HEK293 (cell line): ENCODE measurements around the gene TRAPPC12.

Experiments used
- GLIS1 ChIP-seq: fragments of 450-650 bp; formaldehyde crosslinking; IDR thresholded peaks from 2 replicates; pipeline ENCODE4 v1.5.1; 2016; ENCODE audit warnings: missing biosample characterization, missing genetic modification characterization
- IKZF3 ChIP-seq: fragments of 450-650 bp; IDR thresholded peaks from 2 replicates; pipeline ENCODE4 v1.5.0; 2018; ENCODE audit warnings: missing biosample characterization, mild to moderate bottlenecking, missing genetic modification characterization, moderate library complexity
- KLF1 ChIP-seq: fragments of 450-650 bp; formaldehyde crosslinking; IDR thresholded peaks from 2 replicates; pipeline ENCODE4 v1.5.1; 2016; ENCODE audit warnings: missing biosample characterization, missing genetic modification characterization
- KLF16 ChIP-seq: fragments of 450-650 bp; formaldehyde crosslinking; IDR thresholded peaks from 2 replicates; pipeline ENCODE4 v1.5.1; 2017; ENCODE audit warnings: missing biosample characterization, missing genetic modification characterization
- OVOL3 ChIP-seq: fragments of 450-650 bp; formaldehyde crosslinking; IDR thresholded peaks from 2 replicates; pipeline ENCODE4 v1.5.1; 2016; ENCODE audit warnings: missing biosample characterization, missing genetic modification characterization
- RBAK ChIP-seq: fragments of 450-650 bp; formaldehyde crosslinking; IDR thresholded peaks from 2 replicates; pipeline ENCODE4 v1.5.1; 2016; ENCODE audit warnings: missing biosample characterization, missing genetic modification characterization
- TCF7L2 ChIP-seq: IDR thresholded peaks from 2 replicates; pipeline ENCODE4 v1.6.1; 2011; ENCODE audit warnings: low read depth, mild to moderate bottlenecking, inconsistent platforms, low read length, moderate library complexity, borderline replicate concordance
- ZBTB8A ChIP-seq: fragments of 450-650 bp; formaldehyde crosslinking; IDR thresholded peaks from 2 replicates; pipeline ENCODE4 v1.5.1; 2016; ENCODE audit warnings: missing biosample characterization, missing genetic modification characterization
- ZNF10 ChIP-seq: fragments of 450-650 bp; formaldehyde crosslinking; IDR thresholded peaks from 2 replicates; pipeline ENCODE4 v1.5.1; 2017; ENCODE audit warnings: missing biosample characterization, missing genetic modification characterization
- ZNF121 ChIP-seq: fragments of 450-650 bp; formaldehyde crosslinking; IDR thresholded peaks from 2 replicates; pipeline ENCODE4 v1.5.1; 2016; ENCODE audit warnings: missing biosample characterization, missing genetic modification characterization
- ZNF140 ChIP-seq: fragments of 450-650 bp; formaldehyde crosslinking; IDR thresholded peaks from 2 replicates; pipeline ENCODE4 v1.5.1; 2016; ENCODE audit warnings: missing biosample characterization, missing genetic modification characterization
- ZNF266 ChIP-seq: fragments of 450-650 bp; formaldehyde crosslinking; IDR thresholded peaks from 2 replicates; pipeline ENCODE4 v1.5.1; 2016; ENCODE audit warnings: missing biosample characterization, missing genetic modification characterization, low read depth
- ZNF274 ChIP-seq, 2 experiments: fragments of 200-500 bp in 1 of 2; fragments of 450-650 bp in 1 of 2; sonication (Bioruptor generic) in 1 of 2; formaldehyde crosslinking in 1 of 2; IDR thresholded peaks; 2 replicates each; pipeline versions ENCODE4 v1.5.1 to v1.6.1; 2014 to 2016; ENCODE audit warnings: borderline replicate concordance in 1 of 2, inconsistent platforms in 1 of 2, low read length in 1 of 2, missing biosample characterization in 1 of 2, missing genetic modification characterization in 1 of 2
- ZNF335 ChIP-seq: fragments of 450-650 bp; formaldehyde crosslinking; conservative IDR thresholded peaks from 2 replicates; pipeline ENCODE4 v1.5.1; 2016; ENCODE audit warnings: missing biosample characterization, missing genetic modification characterization
- ZNF362 ChIP-seq: fragments of 450-650 bp; formaldehyde crosslinking; IDR thresholded peaks from 2 replicates; pipeline ENCODE4 v1.5.1; 2016; ENCODE audit warnings: missing biosample characterization, missing genetic modification characterization
- ZNF404 ChIP-seq: fragments of 450-650 bp; formaldehyde crosslinking; IDR thresholded peaks from 2 replicates; pipeline ENCODE4 v1.5.1; 2017; ENCODE audit warnings: missing biosample characterization, missing genetic modification characterization
- ZNF571 ChIP-seq: fragments of 450-650 bp; formaldehyde crosslinking; IDR thresholded peaks from 2 replicates; pipeline ENCODE4 v1.5.0; 2017; ENCODE audit warnings: missing biosample characterization, missing genetic modification characterization
- ZNF645 ChIP-seq: fragments of 450-650 bp; formaldehyde crosslinking; IDR thresholded peaks from 2 replicates; pipeline ENCODE4; 2016; ENCODE audit warnings: missing biosample characterization, missing genetic modification characterization
- ZNF670 ChIP-seq: fragments of 450-650 bp; formaldehyde crosslinking; IDR thresholded peaks from 2 replicates; pipeline ENCODE4 v1.5.1; 2016; ENCODE audit warnings: missing biosample characterization, missing genetic modification characterization, low read depth
- ZNF704 ChIP-seq: fragments of 450-650 bp; formaldehyde crosslinking; IDR thresholded peaks from 2 replicates; pipeline ENCODE4 v1.5.1; 2016; ENCODE audit warnings: missing biosample characterization, missing genetic modification characterization
- ZNF76 ChIP-seq: fragments of 450-650 bp; formaldehyde crosslinking; IDR thresholded peaks from 2 replicates; pipeline ENCODE4; 2016; ENCODE audit warnings: low read depth, missing biosample characterization, missing genetic modification characterization, borderline replicate concordance
- ZNF776 ChIP-seq: fragments of 450-650 bp; formaldehyde crosslinking; IDR thresholded peaks from 2 replicates; pipeline ENCODE4 v1.5.0; 2017; ENCODE audit warnings: missing biosample characterization, missing genetic modification characterization, borderline replicate concordance
- ZNF777 ChIP-seq: fragments of 450-650 bp; formaldehyde crosslinking; IDR thresholded peaks from 2 replicates; pipeline ENCODE4 v1.5.1; 2017; ENCODE audit warnings: missing biosample characterization, missing genetic modification characterization, borderline replicate concordance
- ZSCAN30 ChIP-seq: fragments of 450-650 bp; IDR thresholded peaks from 2 replicates; pipeline ENCODE4 v1.5.1; 2018; ENCODE audit warnings: missing biosample characterization, mild to moderate bottlenecking, missing genetic modification characterization, moderate library complexity
- TF ChIP-seq, protein P1 (sequence below): fragments of 450-650 bp; IDR thresholded peaks from 2 replicates; pipeline ENCODE4 v1.5.1; 2018; ENCODE audit warnings: missing biosample characterization, missing genetic modification characterization
- TF ChIP-seq, protein P2 (sequence below): fragments of 450-650 bp; formaldehyde crosslinking; IDR thresholded peaks from 2 replicates; pipeline ENCODE4 v1.5.1; 2016; ENCODE audit warnings: missing biosample characterization, missing genetic modification characterization
- TF ChIP-seq, protein P3 (sequence below): fragments of 450-650 bp; formaldehyde crosslinking; IDR thresholded peaks from 2 replicates; pipeline ENCODE4 v1.5.1; 2016; ENCODE audit warnings: missing biosample characterization, missing genetic modification characterization, low read depth
- TF ChIP-seq, protein P4 (sequence below): fragments of 450-650 bp; formaldehyde crosslinking; IDR thresholded peaks from 2 replicates; pipeline ENCODE4 v1.5.1; 2017; ENCODE audit warnings: missing biosample characterization, missing genetic modification characterization

TRAPPC12 gene

GRCh38 chr2:3518496-3519254 lies 139.2 kb downstream of the TRAPPC12 start (continued):
- TF ChIP-seq, protein P1, sequence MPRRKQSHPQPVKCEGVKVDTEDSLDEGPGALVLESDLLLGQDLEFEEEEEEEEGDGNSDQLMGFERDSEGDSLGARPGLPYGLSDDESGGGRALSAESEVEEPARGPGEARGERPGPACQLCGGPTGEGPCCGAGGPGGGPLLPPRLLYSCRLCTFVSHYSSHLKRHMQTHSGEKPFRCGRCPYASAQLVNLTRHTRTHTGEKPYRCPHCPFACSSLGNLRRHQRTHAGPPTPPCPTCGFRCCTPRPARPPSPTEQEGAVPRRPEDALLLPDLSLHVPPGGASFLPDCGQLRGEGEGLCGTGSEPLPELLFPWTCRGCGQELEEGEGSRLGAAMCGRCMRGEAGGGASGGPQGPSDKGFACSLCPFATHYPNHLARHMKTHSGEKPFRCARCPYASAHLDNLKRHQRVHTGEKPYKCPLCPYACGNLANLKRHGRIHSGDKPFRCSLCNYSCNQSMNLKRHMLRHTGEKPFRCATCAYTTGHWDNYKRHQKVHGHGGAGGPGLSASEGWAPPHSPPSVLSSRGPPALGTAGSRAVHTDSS (tag by site-specific recombination): no peak
- TF ChIP-seq KLF16 (tag by site-specific recombination) (no peak), ZSCAN30 (tag by site-specific recombination) (no peak), ZNF404 (tag by site-specific recombination) (no peak), ZNF362 (no peak), TCF7L2 (no peak), ZNF776 (tag by site-specific recombination) (no peak), ZNF76 (tag by site-specific recombination) (no peak), ZNF777 (tag by site-specific recombination) (peak; percentile 59; the same call in 1 of the 2 replicates), ZNF571 (tag by site-specific recombination) (no peak), ZNF645 (no peak), ZNF266 (tag by site-specific recombination) (no peak), GLIS1 (peak; percentile 49), ZNF10 (tag by site-specific recombination) (no peak), ZBTB8A (tag by site-specific recombination) (peak; percentile 90), ZNF140 (tag by site-specific recombination) (no peak), ZNF335 (peak; percentile 95), ZNF121 (tag by site-specific recombination) (no peak), ZNF704 (tag by site-specific recombination) (no peak), IKZF3 (no peak), RBAK (tag by site-specific recombination) (no peak), OVOL3 (no peak), ZNF670 (tag by site-specific recombination) (no peak), KLF1 (peak; percentile 31; the same call in 1 of the 2 replicates), ZNF274 (IDR thresholded peaks at IDR 0.05; ENCODE audit: low read length) (no peak), ZNF274 (tag by site-specific recombination; IDR thresholded peaks at IDR 0.05; ENCODE audit: borderline replicate concordance) (no peak)
- TF ChIP-seq, protein P2, sequence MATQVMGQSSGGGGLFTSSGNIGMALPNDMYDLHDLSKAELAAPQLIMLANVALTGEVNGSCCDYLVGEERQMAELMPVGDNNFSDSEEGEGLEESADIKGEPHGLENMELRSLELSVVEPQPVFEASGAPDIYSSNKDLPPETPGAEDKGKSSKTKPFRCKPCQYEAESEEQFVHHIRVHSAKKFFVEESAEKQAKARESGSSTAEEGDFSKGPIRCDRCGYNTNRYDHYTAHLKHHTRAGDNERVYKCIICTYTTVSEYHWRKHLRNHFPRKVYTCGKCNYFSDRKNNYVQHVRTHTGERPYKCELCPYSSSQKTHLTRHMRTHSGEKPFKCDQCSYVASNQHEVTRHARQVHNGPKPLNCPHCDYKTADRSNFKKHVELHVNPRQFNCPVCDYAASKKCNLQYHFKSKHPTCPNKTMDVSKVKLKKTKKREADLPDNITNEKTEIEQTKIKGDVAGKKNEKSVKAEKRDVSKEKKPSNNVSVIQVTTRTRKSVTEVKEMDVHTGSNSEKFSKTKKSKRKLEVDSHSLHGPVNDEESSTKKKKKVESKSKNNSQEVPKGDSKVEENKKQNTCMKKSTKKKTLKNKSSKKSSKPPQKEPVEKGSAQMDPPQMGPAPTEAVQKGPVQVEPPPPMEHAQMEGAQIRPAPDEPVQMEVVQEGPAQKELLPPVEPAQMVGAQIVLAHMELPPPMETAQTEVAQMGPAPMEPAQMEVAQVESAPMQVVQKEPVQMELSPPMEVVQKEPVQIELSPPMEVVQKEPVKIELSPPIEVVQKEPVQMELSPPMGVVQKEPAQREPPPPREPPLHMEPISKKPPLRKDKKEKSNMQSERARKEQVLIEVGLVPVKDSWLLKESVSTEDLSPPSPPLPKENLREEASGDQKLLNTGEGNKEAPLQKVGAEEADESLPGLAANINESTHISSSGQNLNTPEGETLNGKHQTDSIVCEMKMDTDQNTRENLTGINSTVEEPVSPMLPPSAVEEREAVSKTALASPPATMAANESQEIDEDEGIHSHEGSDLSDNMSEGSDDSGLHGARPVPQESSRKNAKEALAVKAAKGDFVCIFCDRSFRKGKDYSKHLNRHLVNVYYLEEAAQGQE (tag by site-specific recombination): no peak
- TF ChIP-seq, protein P3, sequence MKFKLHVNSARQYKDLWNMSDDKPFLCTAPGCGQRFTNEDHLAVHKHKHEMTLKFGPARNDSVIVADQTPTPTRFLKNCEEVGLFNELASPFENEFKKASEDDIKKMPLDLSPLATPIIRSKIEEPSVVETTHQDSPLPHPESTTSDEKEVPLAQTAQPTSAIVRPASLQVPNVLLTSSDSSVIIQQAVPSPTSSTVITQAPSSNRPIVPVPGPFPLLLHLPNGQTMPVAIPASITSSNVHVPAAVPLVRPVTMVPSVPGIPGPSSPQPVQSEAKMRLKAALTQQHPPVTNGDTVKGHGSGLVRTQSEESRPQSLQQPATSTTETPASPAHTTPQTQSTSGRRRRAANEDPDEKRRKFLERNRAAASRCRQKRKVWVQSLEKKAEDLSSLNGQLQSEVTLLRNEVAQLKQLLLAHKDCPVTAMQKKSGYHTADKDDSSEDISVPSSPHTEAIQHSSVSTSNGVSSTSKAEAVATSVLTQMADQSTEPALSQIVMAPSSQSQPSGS: no peak
- TF ChIP-seq, protein P4, sequence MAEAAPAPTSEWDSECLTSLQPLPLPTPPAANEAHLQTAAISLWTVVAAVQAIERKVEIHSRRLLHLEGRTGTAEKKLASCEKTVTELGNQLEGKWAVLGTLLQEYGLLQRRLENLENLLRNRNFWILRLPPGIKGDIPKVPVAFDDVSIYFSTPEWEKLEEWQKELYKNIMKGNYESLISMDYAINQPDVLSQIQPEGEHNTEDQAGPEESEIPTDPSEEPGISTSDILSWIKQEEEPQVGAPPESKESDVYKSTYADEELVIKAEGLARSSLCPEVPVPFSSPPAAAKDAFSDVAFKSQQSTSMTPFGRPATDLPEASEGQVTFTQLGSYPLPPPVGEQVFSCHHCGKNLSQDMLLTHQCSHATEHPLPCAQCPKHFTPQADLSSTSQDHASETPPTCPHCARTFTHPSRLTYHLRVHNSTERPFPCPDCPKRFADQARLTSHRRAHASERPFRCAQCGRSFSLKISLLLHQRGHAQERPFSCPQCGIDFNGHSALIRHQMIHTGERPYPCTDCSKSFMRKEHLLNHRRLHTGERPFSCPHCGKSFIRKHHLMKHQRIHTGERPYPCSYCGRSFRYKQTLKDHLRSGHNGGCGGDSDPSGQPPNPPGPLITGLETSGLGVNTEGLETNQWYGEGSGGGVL (tag by site-specific recombination): no peak
